GM21367 (cell line): ENCODE results near the gene COX7B.
"Not testable (repeated sequence)": the region's sequence is repeated elsewhere in the genome, so short reads cannot be mapped to it uniquely, and the experiment has no call there.

Source experiments
- ATAC-seq: cut with Tn5 transposase; IDR thresholded peaks from one replicate; pipeline ENCODE4 v1.9.1; 2021; ENCODE audit not compliant: unreplicated experiment

COX7B gene

DNA sequence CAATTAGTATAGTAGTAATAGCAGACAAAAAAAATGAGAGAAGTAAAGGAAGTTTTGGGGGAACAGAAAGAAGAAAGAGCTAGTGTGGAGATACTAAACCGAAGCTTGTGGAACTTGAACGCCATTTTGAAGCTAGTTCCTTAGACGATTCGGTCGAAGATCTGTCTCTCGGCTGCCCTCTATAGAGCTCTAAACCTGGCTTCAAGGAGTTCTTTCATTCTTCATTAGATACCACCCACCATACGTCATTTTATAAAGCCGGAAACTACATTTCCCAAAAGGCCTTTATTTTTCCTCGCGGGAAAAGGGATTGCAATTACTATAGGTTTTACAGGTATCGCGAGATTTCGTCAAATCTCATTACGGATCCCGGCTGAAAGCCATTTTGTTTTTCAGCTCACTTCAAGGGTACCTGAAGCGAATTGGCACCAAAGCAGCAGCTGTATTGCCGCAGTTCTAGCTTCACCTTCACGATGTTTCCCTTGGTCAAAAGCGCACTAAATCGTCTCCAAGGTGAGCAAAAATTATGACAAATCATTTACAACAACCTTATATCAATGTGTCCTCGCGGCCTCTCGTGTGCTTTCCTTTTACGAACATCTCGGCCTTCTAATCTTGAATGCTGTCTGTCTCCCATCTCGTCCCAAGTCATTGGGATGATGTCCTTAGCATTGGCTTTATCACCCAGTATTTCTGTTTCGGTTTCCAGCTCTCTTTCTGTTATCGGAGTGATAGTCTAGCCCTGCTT lies at the start of gene COX7B:
TSS of gene COX7B (plus strand) at position 388 of the 748 bp plus-strand sequence. CDS start at position 474, 86 bp downstream.
- peak; percentile 63 for ATAC-seq

- ATAC-seq: no peak
Observed at GRCh38 chrX:77875372-77875771, 23.9 kb upstream of the COX7B start.

DNA sequence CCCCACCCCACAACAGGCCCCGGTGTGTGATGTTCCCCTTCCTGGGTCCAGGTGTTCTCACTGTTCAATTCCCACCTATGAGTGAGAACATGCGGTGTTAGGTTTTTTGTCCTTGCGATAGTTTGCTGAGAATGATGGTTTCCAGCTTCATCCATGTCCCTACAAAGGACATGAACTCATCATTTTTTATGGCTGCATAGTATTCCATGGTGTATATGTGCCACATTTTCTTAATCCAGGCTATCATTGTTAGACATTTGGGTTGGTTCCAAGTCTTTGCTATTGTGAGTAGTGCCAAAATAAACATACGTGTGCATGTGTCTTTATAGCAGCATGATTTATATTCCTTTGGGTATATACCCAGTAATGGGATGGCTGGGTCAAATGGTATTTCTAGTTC lies 17.9 kb upstream of the COX7B start:
- not testable (repeated sequence) for ATAC-seq

GRCh38 chrX:77892887-77893286 lies 6.4 kb upstream of the COX7B start:
- no peak for ATAC-seq

GRCh38 chrX:77893713-77894112 lies 5.6 kb upstream of the COX7B start:
- no peak for ATAC-seq

DNA sequence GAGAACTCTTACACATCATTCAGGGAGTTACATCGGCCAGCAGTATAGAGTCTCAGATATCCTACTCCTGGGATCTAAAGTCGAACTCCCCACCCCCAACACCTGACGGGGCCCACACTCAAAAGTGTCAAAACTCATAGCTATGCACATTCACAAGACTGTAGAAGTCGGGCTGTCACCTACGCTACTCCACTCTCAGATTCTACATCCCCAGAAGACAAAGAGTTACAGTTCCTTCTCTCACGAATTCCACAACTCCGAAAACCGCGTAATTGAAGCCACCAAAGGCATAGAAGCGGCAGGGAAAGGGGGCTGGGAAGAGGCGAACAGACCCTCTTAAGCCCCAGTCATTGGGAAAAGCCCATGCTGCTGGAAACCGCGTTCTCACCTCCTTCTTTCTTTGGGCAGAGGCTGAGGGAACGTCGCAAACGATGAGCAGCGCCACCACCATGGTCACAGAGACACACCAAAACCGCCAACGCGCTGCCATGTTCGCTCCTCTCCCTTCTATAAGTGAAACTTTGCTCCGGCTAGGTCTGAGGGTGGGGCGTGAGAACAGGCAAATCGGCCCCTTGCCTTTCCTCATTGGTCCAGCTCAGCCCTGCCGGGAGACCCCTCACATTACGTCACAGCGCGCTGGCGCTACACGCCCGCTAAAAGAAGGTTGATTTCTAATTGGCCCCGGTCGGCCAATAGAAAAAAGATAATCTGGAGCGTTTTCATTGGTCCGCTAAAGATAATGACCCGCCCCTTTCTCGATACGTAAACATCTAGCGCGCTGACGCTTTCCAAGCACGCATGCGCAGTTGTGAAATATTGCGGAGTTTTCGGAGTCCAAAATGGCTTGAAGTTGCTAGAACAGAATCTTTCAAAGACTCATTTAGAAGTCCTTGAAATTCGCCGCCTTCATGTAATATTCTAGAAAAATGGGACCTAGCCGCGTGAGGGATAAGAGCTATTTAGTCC lies 4.1 kb upstream of the COX7B start, which contains the start of gene MAGT1:
TSS of gene MAGT1 (minus strand) at position 515 of the 966 bp plus-strand sequence. CDS start at position 490, 25 bp downstream.
- ATAC-seq: peak; percentile 88

DNA sequence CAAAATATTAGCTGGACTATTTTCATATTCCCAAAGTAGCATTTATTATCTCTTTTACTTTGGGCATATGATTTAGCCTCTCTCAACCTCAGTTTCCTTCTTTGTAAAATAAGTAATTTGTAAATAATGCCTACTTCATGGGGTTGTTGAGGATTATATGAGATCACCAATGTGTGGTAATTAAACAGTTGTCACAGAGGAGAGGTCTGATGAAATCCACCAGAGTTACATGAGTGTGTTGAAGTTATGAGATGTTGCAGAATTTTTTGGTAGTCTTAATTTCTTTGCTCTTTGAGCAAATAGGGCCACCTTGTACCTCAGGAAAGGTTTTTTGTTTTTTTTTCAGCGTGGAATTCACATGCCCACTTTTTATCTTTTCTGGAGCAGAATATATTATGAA lies 1.4 kb downstream of the COX7B start:
- ATAC-seq: no peak

DNA sequence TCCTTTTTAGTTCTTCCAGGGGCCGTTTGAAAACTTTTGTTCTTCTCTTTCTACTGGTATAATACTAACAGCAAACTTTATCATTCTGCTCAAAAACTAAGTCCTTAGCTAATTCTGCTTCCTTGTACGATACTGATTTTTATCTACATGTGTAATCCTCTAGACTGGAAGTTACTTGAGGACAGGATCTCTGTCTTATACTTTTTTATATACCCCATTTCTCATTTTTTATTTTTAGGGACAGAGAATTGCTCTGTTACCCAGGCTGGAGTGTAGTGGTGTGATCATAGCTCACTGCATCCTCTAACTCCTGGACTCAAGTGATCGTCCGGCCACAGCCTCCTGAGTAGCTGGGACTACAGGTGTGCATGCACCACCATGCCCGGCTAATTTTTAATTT lies 2.2 kb downstream of the COX7B start:
- no peak for ATAC-seq

GRCh38 chrX:77910108-77910840 lies 11.0 kb downstream of the COX7B start, which contains the start of gene ATP7A:
Gene ATP7A (plus strand): TSS chrX:77910693. CDS start chrX:77971642, 60,949 bp downstream.
- peak; percentile 94 for ATAC-seq

DNA sequence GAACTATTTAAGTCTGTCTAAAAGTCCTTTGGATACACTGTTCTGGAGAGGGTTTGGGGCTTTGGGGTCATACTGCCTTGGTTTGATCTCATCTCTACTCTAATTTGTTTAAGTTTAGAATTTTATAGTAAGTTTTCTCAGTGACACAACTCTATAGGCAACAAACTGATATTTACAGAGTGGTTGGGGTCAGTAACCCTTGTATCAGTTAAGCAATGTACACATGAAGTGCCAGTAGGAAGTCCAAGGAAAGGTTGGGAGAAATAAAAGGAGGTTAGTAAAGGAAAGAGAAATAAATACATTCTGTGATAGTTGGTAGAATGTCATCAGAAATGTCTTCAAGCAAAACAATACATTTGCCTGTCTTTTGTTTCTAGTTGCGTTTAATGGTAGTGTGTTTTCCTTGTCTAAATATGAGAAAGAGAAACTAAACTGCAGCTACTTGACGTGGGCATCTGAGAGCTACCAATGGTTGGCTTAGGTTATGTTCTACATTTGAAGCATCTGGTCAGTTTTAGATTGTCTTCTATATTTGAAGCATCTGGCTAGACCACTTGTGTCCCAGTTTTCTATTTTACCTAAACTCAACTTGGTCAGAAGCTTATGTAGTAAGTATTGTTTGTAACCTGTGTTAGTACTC lies 18.1 kb downstream of the COX7B start:
- ATAC-seq: peak; percentile 47

DNA sequence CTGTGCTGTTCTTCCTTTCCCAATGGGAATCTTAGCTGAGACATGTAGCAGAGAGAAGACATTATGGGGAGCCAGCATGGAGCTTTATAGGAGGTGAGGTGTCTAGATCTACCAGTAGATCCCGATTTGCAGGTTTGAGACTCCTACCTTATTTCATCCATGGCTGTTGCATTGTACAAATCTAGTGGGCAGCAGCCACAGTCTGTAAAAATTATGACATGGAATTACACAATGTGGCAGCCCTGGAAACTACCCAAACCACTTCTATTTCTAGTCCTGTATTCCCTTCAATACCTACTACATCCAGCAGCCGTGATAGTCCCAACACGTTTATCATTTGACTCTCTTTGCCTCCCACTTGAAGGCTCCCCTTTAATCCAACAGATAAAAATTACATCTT lies 19.3 kb downstream of the COX7B start:
- no peak for ATAC-seq

GRCh38 chrX:77919370-77919769 lies 20.1 kb downstream of the COX7B start:
- not testable (repeated sequence) for ATAC-seq

DNA sequence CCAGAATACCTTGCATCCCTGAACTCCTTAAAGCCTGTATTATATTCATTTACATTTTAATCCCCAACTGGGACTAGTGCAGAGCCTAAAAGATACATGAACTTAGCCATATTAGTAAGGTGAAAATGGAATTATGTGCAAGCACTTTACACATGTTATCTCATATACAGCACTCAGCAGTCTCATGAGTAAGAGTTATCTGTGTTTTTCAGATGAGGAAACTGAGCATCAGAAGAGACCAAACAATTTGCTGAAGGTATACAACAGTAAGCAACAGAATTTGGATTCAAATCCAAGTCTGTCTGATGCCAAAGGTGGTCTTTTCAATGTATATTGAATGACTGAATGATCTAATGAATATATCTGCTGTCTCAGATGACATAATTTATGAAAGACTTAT lies 23.5 kb downstream of the COX7B start:
- ATAC-seq: no peak

GRCh38 chrX:77924320-77924859 lies 25.1 kb downstream of the COX7B start:
- ATAC-seq: no peak

DNA sequence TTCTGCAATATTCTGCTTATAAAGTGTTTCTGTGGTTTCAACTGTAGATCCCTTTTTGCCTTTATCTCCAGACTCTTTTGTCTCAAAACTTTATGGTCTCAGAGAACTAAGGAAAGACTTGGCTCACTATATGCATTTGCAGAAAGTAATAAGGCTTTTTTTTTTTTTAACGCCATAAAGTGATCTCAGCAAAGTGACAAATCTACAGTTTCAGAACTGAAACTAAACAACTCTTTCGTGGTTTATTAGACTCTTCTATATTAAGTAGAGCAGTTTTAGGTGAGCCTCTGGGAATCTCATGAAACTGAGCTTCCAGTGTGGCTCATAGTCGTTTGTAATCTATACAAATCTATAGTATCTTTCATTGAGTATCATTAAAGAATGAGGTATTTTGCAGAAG lies 26.5 kb downstream of the COX7B start:
- no peak for ATAC-seq

- no peak for ATAC-seq
Observed at GRCh38 chrX:77930581-77930980, 31.3 kb downstream of the COX7B start.

DNA sequence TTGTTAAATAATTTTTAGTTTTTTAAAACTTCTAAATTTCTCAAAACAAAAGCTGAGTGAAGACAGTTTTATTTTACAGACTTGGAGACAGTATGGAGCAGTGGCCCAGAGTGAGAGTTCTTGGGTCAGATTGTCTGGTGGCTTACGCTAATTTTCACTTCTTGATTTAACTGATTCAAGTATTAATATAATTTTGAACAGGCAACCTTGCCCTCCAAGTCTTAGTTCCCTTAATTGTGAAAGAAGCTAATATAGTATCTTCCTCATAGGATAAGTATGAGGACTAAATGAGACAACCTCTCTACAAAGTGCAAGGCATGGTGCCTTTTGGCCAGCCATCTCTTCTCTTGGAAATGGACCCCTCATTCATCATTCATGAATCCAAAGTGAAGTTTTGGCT lies 36.6 kb downstream of the COX7B start:
- no peak for ATAC-seq

DNA sequence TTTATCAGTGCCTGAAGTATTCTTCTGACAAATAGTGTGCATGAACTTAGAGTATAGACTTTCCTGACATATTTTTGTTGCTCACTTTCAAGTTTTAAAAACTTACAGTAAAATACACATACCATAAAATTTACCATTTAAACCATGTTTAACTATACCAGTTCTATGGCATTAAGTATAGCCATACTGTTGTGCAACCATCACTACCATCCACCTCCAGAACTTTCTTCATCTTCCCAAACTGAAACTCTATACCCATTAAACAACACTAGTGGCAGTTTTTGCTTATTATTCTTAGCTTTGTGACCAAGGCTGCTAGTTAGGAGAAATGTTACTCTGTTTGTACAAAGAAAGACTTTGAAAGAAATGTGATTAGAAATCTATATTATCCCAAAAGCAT lies 37.0 kb downstream of the COX7B start:
- no peak for ATAC-seq

GRCh38 chrX:77937291-77937690 lies 38.0 kb downstream of the COX7B start:
- no peak for ATAC-seq

DNA sequence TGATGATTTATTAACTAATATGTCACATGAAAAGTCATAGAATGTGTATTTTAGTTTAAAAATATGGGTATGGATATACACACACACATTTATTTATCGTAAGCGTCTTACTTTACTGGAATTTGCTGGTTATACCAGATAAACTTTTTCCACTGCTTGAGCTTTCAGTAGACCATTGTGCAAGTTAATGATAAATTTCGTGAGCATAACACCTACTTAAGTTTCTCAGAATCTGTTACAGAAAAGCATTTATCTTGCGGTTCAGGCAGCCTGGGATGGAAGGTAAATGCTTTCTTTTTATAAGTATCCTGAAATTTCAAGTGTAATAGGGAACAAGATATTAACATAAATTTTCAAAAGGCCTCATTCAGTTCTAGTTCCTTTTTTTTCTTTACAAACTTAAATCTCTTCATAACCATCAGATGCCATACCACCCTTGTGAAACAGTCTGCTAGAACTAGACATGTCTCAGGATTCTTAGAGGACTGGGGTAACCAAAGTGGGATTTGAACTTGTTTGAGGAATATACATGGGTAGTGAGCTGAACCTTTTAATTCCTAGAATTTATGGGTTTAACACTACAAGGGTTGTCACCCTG lies 38.9 kb downstream of the COX7B start:
- no peak for ATAC-seq
